Glutamatergic neuron (in vitro differentiated cells): ENCODE measurements around the gene CHURC1. TPM values are rescaled to one million over a fixed set of nuclear protein-coding genes. Genes with fewer than 3 reads are reported as not detected.

Source experiments
- DNase-seq: peaks from one replicate; pipeline ENCODE4 v3.0.0; 2022
- H3K27ac Mint-ChIP-seq: one replicate; pipeline ENCODE4 v1.8.0; 2020; ENCODE audit warnings: mild to moderate bottlenecking, mixed read lengths, inconsistent platforms; ENCODE audit not compliant: unreplicated experiment
- H3K27me3 Mint-ChIP-seq: one replicate; pipeline ENCODE4 v1.8.0; 2020; ENCODE audit warnings: mild to moderate bottlenecking, moderate library complexity, mixed read lengths, inconsistent platforms; ENCODE audit not compliant: unreplicated experiment
- H3K36me3 Mint-ChIP-seq: one replicate; pipeline ENCODE4 v1.8.0; 2020; ENCODE audit warnings: mild to moderate bottlenecking, mixed read lengths, inconsistent platforms; ENCODE audit not compliant: unreplicated experiment
- H3K4me1 Mint-ChIP-seq: one replicate; pipeline ENCODE4 v1.8.0; 2020; ENCODE audit warnings: mild to moderate bottlenecking, low read depth, mixed read lengths, inconsistent platforms; ENCODE audit not compliant: unreplicated experiment
- H3K4me3 Mint-ChIP-seq: one replicate; pipeline ENCODE4 v1.8.0; 2020; ENCODE audit warnings: mild to moderate bottlenecking, mixed read lengths, inconsistent platforms; ENCODE audit not compliant: unreplicated experiment
- H3K9me3 Mint-ChIP-seq: one replicate; pipeline ENCODE4 v1.8.0; 2020; ENCODE audit warnings: mild to moderate bottlenecking, moderate library complexity, mixed read lengths, inconsistent platforms; ENCODE audit not compliant: unreplicated experiment
- total RNA-seq: library from RNA; stranded (reverse); fragmentation: NEBNext Ultra II Directional; extraction: Animal tissue kit (Norgen Biotek cat#: 25700); gene quantifications from one replicate; pipeline ENCODE4 v1.2.1, GENCODE V29; 2021; ENCODE audit not compliant: unreplicated experiment
- TF ChIP-seq, protein P1 (sequence below): fragments of 200-600 bp; sonication (generic); IDR thresholded peaks from one replicate; pipeline ENCODE4 v1.5.0; 2021; ENCODE audit not compliant: partially characterized antibody, unreplicated experiment

The CHURC1 gene
- total RNA-seq, 1 donor from 2014 or later, result 40.6 TPM

DNA sequence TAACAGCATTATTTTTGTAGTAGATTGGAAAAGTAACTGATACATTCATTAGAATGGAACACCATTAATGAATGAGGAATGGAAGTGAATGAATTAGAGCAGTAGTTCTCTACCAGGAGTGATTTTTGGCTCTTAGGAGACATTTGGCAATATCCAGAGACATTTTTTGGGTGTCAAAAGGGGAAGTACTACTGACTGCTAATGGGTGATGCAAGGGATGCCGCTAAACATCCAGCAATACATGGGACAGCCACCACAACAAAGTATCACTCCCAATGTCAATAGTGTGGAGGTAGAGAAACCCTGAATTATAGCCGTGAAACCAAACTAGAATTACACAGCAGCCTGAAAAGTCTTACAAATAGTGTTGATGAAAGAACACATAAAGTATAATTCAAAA lies 1.5 kb downstream of the CHURC1 start:
- DNase-seq, result no peak
- Mint-ChIP-seq H3K4me1 (peaks cover 9% of the 10 kb centered on the region), H3K9me3 (no peaks in the 10 kb centered on the region), H3K27ac (no peak overlapping the region), H3K4me3 (peak overlapping the region; percentile 90), H3K36me3 (no peaks in the 10 kb centered on the region), H3K27me3 (peaks cover 11% of the 10 kb centered on the region)
- TF ChIP-seq, protein P1, sequence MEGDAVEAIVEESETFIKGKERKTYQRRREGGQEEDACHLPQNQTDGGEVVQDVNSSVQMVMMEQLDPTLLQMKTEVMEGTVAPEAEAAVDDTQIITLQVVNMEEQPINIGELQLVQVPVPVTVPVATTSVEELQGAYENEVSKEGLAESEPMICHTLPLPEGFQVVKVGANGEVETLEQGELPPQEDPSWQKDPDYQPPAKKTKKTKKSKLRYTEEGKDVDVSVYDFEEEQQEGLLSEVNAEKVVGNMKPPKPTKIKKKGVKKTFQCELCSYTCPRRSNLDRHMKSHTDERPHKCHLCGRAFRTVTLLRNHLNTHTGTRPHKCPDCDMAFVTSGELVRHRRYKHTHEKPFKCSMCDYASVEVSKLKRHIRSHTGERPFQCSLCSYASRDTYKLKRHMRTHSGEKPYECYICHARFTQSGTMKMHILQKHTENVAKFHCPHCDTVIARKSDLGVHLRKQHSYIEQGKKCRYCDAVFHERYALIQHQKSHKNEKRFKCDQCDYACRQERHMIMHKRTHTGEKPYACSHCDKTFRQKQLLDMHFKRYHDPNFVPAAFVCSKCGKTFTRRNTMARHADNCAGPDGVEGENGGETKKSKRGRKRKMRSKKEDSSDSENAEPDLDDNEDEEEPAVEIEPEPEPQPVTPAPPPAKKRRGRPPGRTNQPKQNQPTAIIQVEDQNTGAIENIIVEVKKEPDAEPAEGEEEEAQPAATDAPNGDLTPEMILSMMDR, result no peak

DNA sequence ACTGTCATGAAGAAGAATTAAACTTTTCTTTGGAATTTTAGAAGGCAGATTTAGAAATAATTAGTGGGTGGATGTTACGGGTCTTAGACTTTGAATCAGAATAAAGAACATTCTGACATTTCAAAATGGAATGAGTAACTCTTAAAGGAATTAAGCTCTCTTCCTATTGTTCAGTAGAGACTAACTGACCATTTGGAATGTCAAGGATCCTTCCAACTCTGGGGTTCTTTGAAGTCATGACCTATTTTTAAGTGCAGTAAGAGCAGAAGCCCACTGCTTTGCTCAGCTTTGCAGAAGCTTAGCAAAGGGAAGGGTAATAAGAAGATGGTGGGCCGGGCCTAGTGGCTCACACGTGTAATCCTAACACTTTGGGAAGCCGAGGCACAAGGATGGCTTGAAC lies 4.0 kb downstream of the CHURC1 start:
- H3K27me3 Mint-ChIP-seq, result peaks cover 11% of the 10 kb centered on the region
- peaks cover 9% of the 10 kb centered on the region for H3K4me1 Mint-ChIP-seq
- H3K36me3 Mint-ChIP-seq, result no peaks in the 10 kb centered on the region
- TF ChIP-seq, protein P1, result no peak
- H3K4me3 Mint-ChIP-seq, result no peak overlapping the region
- H3K9me3 Mint-ChIP-seq, result no peaks in the 10 kb centered on the region
- DNase-seq, result no peak
- no peak overlapping the region for H3K27ac Mint-ChIP-seq

DNA sequence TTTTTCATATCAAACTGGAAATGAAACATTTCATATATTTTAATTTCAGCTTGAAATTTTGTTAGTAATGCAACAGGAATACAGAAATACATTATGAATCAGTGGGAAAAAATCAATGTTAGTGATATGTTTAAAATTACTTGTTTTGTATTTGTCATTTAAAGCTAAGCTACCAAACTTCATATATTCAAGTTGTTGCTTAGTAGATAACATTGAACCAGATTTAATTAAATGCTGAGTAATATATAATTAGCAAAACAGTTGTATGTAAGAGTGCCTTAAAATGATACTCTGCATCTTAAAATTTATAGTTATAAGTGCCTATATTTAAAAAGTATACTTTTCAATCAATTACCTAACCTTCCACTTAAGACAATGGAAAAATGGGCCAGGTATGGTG lies 5.0 kb downstream of the CHURC1 start:
- DNase-seq, result no peak
- H3K27ac Mint-ChIP-seq, result no peak overlapping the region
- peaks cover 9% of the 10 kb centered on the region for H3K4me1 Mint-ChIP-seq
- TF ChIP-seq, protein P1, result no peak
- H3K36me3 Mint-ChIP-seq, result no peaks in the 10 kb centered on the region
- no peaks in the 10 kb centered on the region for H3K9me3 Mint-ChIP-seq
- H3K27me3 Mint-ChIP-seq, result peaks cover 5% of the 10 kb centered on the region
- no peak overlapping the region for H3K4me3 Mint-ChIP-seq

DNA sequence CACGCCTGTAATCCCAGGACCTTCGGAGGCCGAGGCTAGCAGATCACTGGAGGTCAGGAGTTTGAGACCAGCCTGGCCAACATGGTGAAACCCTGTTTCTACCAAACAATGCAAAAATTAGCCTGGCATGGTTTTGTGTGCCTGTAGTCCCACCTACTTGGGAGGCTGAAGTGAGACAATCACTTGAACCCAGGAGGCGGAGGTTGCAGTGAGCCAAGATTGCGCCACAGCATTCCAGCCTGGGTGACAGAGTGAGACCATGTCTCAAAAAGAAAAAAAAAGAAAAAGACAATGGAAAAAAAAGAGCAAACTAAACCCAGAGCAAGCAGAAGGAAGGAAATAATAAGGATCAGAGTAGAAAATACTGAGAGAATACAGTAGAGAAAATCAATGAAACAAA lies 5.4 kb downstream of the CHURC1 start:
- Mint-ChIP-seq H3K36me3 (no peaks in the 10 kb centered on the region), H3K4me3 (no peak overlapping the region), H3K9me3 (no peaks in the 10 kb centered on the region), H3K27me3 (peaks cover 3% of the 10 kb centered on the region), H3K4me1 (peaks cover 9% of the 10 kb centered on the region), H3K27ac (no peak overlapping the region)
- no peak for DNase-seq
- TF ChIP-seq, protein P1, result no peak

DNA sequence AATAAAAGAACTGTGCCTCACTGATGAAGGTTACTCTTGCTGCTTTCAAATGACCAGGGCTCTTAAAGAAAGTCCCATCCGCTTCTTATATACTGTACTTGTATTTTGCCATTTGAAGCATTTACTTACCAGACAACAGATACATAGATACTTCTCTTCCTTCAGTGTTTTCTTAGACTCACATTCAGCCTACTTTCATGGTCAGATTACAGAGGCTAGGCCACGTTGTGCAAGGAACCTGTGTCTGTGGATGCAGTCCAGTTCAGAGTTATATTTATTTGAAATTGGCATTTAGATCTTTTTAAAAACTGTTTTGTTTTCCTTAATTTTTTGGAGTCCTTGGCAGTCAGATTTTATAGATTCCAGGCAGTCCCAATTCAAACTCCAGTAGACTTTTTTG lies 6.2 kb downstream of the CHURC1 start:
- Mint-ChIP-seq H3K36me3 (no peaks in the 10 kb centered on the region), H3K9me3 (no peaks in the 10 kb centered on the region), H3K4me1 (peaks cover 3% of the 10 kb centered on the region), H3K27ac (no peak overlapping the region), H3K27me3 (peaks cover 3% of the 10 kb centered on the region), H3K4me3 (no peak overlapping the region)
- DNase-seq, result no peak
- TF ChIP-seq, protein P1, result no peak
